ENCODE measurements around the gene IFNG-AS1.

IFNG-AS1 gene

DNA sequence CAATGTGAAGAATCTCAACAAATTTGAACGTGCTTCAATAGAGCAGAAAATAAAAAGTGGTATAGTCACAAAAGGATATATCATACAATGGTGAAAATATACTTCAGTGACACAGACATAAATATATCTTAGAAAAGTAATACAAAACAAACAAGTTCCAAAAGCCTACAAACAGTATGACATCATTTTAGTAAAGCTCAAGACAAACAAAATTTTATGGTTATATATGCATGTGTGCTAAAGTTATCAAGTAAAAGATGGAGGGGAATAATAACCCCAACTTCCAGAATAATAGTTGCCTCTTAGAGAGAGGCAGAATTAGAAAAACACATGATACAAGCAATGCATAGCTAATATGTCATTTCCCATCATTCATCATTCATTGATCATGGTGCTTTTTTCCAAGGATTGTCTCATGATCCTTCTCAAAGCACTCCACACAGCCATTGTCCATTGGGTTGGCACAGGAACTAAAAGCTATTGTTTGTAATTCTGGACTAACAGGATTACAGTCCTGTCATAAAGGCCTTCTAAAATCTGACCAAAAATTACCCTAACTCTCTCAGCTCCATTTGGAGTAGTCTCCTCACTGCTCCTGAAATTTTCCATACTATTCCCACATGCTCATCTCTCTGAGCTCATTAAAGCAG, 59.5 kb downstream of the IFNG-AS1 start:
- no peaks in the 10 kb centered on the region for H3K27me3 ChIP-seq (ENCODE audit: insufficient read depth, low read length)
- no peak overlapping the region for H3K4me2 ChIP-seq (ENCODE audit: low read length)
- no peaks in the 10 kb centered on the region for H4K20me1 ChIP-seq (ENCODE audit: insufficient read depth, low read length)
- H3K27ac ChIP-seq (ENCODE audit: low read depth, low read length, poor library complexity, severe bottlenecking), result no peak overlapping the region
- H3F3A ChIP-seq (ENCODE audit: insufficient read depth, low read length), result no peaks in the 10 kb centered on the region
- H3K9ac ChIP-seq (ENCODE audit: low read length), result no peak overlapping the region
- H3K4me1 ChIP-seq (ENCODE audit: insufficient read depth, low read length, severe bottlenecking), result no peaks in the 10 kb centered on the region
- no peaks in the 10 kb centered on the region for H3K9me3 ChIP-seq (ENCODE audit: low read length)
- H2AFZ ChIP-seq (ENCODE audit: low read length), result no peak overlapping the region
- no peaks in the 10 kb centered on the region for H3K36me3 ChIP-seq (ENCODE audit: insufficient read depth, low read length)
- no peak overlapping the region for H3K4me3 ChIP-seq (ENCODE audit: low read depth, low read length, poor library complexity, severe bottlenecking)
- no peaks in the 10 kb centered on the region for H3K9me2 ChIP-seq (ENCODE audit: low read depth, low read length)
- H3K79me2 ChIP-seq (ENCODE audit: insufficient read depth, low read length), result no peaks in the 10 kb centered on the region
- TF ChIP-seq, protein P1, sequence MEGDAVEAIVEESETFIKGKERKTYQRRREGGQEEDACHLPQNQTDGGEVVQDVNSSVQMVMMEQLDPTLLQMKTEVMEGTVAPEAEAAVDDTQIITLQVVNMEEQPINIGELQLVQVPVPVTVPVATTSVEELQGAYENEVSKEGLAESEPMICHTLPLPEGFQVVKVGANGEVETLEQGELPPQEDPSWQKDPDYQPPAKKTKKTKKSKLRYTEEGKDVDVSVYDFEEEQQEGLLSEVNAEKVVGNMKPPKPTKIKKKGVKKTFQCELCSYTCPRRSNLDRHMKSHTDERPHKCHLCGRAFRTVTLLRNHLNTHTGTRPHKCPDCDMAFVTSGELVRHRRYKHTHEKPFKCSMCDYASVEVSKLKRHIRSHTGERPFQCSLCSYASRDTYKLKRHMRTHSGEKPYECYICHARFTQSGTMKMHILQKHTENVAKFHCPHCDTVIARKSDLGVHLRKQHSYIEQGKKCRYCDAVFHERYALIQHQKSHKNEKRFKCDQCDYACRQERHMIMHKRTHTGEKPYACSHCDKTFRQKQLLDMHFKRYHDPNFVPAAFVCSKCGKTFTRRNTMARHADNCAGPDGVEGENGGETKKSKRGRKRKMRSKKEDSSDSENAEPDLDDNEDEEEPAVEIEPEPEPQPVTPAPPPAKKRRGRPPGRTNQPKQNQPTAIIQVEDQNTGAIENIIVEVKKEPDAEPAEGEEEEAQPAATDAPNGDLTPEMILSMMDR (IDR thresholded peaks at IDR 0.05; ENCODE audit: low read length), result no peak
- TF ChIP-seq EZH2 (IDR thresholded peaks at IDR 0.05; ENCODE audit: borderline replicate concordance, low read length), result no peak

DNA sequence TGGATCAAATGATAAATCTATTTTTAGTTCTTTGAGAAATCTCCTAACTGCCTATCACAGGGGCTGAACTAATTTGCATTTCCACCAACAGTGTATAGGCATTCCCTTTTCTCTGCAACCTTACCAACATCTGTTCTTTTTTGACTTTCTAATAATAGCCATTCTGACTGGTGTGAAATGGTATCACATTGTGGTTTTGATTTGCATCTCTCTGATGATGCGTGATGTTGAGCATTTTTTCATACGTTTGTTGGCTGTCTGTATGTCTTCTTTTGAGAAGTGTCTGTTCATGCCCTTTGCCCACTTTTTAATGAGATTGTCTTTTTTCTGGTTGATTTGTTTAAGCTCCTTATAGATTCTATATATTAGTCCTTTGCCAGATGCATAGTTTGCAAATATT, 67.1 kb downstream of the IFNG-AS1 start:
- no peak overlapping the region for H3K4me2 ChIP-seq (ENCODE audit: low read length)
- no peak overlapping the region for H3K27ac ChIP-seq (ENCODE audit: low read depth, low read length, poor library complexity, severe bottlenecking)
- no peaks in the 10 kb centered on the region for H3F3A ChIP-seq (ENCODE audit: insufficient read depth, low read length)
- TF ChIP-seq, protein P1 (IDR thresholded peaks at IDR 0.05; ENCODE audit: low read length), result no peak
- no peak for TF ChIP-seq EZH2 (IDR thresholded peaks at IDR 0.05; ENCODE audit: borderline replicate concordance, low read length)
- H3K9me2 ChIP-seq (ENCODE audit: low read depth, low read length), result no peaks in the 10 kb centered on the region
- no peaks in the 10 kb centered on the region for H4K20me1 ChIP-seq (ENCODE audit: insufficient read depth, low read length)
- H3K9me3 ChIP-seq (ENCODE audit: low read length), result no peaks in the 10 kb centered on the region
- H3K27me3 ChIP-seq (ENCODE audit: insufficient read depth, low read length), result no peaks in the 10 kb centered on the region
- H3K4me1 ChIP-seq (ENCODE audit: insufficient read depth, low read length, severe bottlenecking), result no peaks in the 10 kb centered on the region
- H3K36me3 ChIP-seq (ENCODE audit: insufficient read depth, low read length), result no peaks in the 10 kb centered on the region
- no peak overlapping the region for H3K4me3 ChIP-seq (ENCODE audit: low read depth, low read length, poor library complexity, severe bottlenecking)
- H3K79me2 ChIP-seq (ENCODE audit: insufficient read depth, low read length), result no peaks in the 10 kb centered on the region
- H3K9ac ChIP-seq (ENCODE audit: low read length), result no peak overlapping the region
- H2AFZ ChIP-seq (ENCODE audit: low read length), result no peak overlapping the region

DNA sequence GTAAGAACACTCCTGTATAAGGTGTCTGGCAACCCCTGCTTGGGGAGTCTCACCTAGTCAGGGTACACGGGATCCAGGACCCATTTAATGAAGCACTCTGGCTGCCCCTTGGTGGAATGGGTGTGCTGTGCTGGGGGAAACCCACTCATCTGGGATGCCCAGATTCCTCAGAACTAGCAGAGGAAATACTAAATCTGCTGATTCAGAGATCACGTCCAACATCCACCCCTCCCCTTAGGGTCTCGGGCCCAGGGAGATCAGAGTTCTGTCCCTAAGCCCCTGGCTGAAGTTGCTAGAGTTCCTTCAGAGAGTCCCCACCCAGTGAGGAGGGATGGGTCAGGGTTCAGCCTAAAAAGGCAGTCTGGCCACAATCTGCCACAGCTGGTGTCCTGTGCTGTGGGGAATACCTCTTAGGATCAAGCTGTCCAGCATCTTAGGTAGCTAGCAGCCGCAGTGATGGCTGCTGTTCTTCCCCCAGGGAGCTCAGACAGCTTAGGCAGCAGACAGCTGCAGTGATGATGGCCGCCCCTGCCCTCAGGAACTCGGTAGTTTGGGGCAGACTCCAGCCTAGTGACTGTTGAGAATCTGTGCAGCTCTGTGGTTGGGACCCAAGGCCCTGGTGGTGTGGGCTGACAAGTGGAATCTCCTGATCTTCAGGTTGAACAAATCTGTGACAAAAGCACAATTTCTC, 74.8 kb downstream of the IFNG-AS1 start:
- no peak overlapping the region for H3K9ac ChIP-seq (ENCODE audit: low read length)
- no peaks in the 10 kb centered on the region for H3K27me3 ChIP-seq (ENCODE audit: insufficient read depth, low read length)
- H3K27ac ChIP-seq (ENCODE audit: low read depth, low read length, poor library complexity, severe bottlenecking), result no peak overlapping the region
- H3K9me2 ChIP-seq (ENCODE audit: low read depth, low read length), result no peaks in the 10 kb centered on the region
- H3K4me1 ChIP-seq (ENCODE audit: insufficient read depth, low read length, severe bottlenecking), result no peaks in the 10 kb centered on the region
- H3K9me3 ChIP-seq (ENCODE audit: low read length), result no peaks in the 10 kb centered on the region
- H3F3A ChIP-seq (ENCODE audit: insufficient read depth, low read length), result no peaks in the 10 kb centered on the region
- no peak overlapping the region for H3K4me2 ChIP-seq (ENCODE audit: low read length)
- no peak overlapping the region for H3K4me3 ChIP-seq (ENCODE audit: low read depth, low read length, poor library complexity, severe bottlenecking)
- H3K36me3 ChIP-seq (ENCODE audit: insufficient read depth, low read length), result no peaks in the 10 kb centered on the region
- H2AFZ ChIP-seq (ENCODE audit: low read length), result no peak overlapping the region
- H3K79me2 ChIP-seq (ENCODE audit: insufficient read depth, low read length), result no peaks in the 10 kb centered on the region
- no peaks in the 10 kb centered on the region for H4K20me1 ChIP-seq (ENCODE audit: insufficient read depth, low read length)
- TF ChIP-seq, protein P1 (IDR thresholded peaks at IDR 0.05; ENCODE audit: low read length), result no peak
- TF ChIP-seq EZH2 (IDR thresholded peaks at IDR 0.05; ENCODE audit: borderline replicate concordance, low read length), result no peak

Measured in OCI-LY1 (cell line).